HG02981 (cell line): Measurements from ENCODE around the gene MT1F.
"Not testable (repeated sequence)": the region's sequence is repeated elsewhere in the genome, so short reads cannot be mapped to it uniquely, and the experiment has no call there.

ENCODE experiments used
- ATAC-seq: cut with Tn5 transposase; IDR thresholded peaks from one replicate; pipeline ENCODE4 v1.9.1; 2021; ENCODE audit warnings: mild to moderate bottlenecking, moderate library complexity; ENCODE audit not compliant: unreplicated experiment

Gene MT1F

DNA sequence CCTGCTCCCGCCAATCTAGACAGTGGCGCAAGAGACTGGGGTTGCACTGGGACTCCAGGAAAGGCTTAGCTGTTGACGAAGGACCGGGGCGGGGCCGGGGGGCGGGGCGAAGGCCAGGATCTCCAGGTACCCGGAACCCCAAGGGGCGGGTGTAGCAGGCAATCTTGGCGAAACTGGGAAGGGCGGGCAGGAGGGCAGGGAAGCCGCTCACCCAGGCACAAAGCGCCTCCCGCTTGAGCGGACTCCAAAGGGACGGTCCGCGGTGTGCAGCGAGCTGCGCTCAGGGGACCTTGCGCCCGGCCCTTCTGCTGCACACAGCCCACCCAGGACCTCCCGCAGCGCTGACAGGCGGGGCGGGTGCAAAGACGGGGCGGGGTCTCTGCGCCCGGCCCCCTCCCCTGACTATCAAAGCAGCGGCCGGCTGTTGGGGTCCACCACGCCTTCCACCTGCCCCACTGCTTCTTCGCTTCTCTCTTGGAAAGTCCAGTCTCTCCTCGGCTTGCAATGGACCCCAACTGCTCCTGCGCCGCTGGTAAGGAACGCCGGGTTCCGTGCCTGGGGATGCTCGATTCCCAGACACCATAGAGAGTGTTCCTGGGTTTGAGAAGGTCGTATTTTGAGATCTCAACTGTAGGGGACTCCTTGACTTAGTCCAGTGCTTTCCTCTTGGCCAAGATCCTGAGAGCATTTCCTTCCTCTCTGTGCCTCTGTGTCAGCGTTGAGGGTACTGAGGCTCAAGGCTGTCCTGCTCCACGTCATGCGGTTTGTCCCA lies at the start of gene MT1F:
Gene MT1F (plus strand): TSS at position 405 of the 772 bp plus-strand sequence. CDS start 100 bp downstream, at position 505.
- ATAC-seq: no peak

DNA sequence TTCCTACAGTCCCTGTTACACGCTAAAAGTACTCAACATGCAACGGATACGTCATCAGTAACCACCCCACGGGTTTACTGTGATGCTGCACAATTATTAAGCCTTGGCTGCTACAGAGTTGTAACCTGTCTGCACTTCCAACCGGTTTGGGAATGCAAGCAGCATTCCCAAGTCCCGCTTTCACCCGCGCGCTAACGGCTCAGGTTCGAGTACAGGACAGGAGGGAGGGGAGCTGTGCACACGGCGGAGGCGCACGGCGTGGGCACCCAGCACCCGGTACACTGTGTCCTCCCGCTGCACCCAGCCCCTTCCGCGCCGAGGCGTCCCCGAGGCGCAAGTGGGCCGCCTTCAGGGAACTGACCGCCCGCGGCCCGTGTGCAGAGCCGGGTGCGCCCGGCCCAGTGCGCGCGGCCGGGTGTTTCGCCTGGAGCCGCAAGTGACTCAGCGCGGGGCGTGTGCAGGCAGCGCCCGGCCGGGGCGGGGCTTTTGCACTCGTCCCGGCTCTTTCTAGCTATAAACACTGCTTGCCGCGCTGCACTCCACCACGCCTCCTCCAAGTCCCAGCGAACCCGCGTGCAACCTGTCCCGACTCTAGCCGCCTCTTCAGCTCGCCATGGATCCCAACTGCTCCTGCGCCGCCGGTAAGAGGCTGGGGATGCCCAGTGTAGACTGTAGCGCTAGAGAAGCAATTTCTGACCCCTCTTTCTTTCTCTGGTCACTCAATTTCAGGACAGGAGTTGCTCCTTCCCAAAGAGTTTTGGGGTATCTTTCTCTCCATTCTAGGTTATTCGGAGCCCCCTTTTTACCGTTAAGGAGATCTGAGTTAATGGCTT lies 49.5 kb upstream of the MT1F start, which contains the start of gene MT2A:
Gene MT2A (plus strand): TSS at position 542 of the 833 bp plus-strand sequence. CDS start 72 bp downstream, at position 614.
- peak; percentile 87 for ATAC-seq

DNA sequence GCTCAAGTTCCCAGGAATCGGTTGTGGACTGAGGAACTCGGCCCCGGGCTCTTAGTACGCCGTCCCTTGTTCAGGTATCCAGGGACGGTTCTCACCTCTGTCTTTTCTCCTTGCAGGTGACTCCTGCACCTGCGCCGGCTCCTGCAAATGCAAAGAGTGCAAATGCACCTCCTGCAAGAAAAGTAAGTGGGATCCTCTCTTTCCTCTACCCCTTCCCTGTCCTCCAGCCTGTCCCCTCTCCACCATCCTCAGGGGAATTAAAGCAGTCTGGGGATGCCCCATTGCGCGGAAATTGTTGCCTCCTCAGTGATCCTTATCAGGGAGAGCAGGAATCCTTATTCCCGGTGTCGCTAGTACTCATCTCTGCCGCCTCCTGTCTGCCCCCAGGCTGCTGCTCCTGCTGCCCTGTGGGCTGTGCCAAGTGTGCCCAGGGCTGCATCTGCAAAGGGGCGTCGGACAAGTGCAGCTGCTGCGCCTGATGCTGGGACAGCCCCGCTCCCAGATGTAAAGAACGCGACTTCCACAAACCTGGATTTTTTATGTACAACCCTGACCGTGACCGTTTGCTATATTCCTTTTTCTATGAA lies 48.8 kb upstream of the MT1F start:
- no peak for ATAC-seq

GRCh38 chr16:56609463-56609921 lies 48.3 kb upstream of the MT1F start:
- peak; percentile 42 for ATAC-seq

GRCh38 chr16:56610017-56610608 lies 47.6 kb upstream of the MT1F start:
- no peak for ATAC-seq

- ATAC-seq: no peak
Observed at GRCh38 chr16:56610609-56611111, 47.1 kb upstream of the MT1F start.

GRCh38 chr16:56611281-56611833 lies 46.4 kb upstream of the MT1F start:
- no peak for ATAC-seq

- ATAC-seq: no peak
Observed at GRCh38 chr16:56613706-56614105, 44.1 kb upstream of the MT1F start.

- ATAC-seq: peak; percentile 55
Observed at GRCh38 chr16:56614549-56614991, 43.2 kb upstream of the MT1F start.

DNA sequence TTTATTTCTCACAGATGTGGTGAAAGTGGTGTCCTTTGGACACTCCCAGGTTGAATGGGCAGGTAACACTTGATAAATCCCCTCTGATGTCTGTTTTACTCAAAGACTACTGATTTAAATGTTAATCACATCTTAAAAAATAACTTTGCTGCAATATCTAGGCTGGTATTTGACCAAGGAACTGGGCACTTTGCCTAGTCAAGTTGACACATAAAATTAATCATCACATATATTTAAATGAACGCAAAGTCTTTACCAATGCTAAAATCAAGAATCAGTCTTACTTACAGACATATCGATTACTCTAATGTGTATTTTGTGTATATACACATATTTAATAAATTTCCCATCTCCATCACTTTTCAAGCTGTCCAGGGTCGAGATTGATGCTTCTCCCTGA lies 42.4 kb upstream of the MT1F start:
- no peak for ATAC-seq

GRCh38 chr16:56616608-56617211 lies 41.0 kb upstream of the MT1F start:
- no peak for ATAC-seq

- ATAC-seq: no peak
Observed at GRCh38 chr16:56617212-56618085, 40.3 kb upstream of the MT1F start.

GRCh38 chr16:56618138-56618537 lies 39.6 kb upstream of the MT1F start:
- no peak for ATAC-seq

- no peak for ATAC-seq
Observed at GRCh38 chr16:56620339-56620897, 37.3 kb upstream of the MT1F start.

DNA sequence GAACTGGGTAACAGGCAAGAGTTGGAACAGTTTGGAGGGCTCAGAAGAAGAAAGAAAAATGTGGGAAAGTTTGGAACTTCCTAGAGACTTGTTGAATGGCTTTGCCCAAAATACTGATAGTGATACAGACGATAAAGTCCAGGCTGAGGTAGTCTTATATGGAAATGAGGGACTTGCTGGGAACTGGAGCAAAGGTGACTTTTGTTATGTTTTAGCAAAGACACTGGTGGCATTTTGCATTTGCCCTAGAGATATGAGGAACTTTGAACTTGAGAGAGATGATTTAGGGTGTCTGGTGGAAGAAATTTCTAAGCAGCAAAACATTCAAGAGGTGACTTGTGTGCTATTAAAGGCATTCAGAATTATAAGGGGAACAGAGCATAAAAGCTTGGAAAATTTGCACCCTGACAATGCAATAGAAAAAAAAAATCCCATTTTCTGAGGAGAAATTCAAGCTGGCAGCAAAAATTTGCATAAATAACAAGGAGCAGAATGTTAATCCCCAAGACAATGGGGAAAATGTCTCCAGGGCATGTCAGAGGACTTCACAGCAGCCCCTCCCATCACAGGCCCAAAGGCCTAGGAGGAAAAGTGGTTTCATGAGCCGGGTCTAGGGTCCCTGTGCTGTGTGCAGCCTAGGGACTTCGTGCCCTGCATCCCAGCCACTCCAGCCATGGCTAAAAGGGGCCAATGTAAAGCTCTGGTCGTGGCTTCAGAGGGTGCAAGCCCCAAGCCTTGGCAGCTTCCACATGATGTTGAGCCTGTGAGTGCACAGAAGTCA lies 35.9 kb upstream of the MT1F start:
- not testable (repeated sequence) for ATAC-seq

GRCh38 chr16:56623184-56623583 lies 34.6 kb upstream of the MT1F start:
- not testable (repeated sequence) for ATAC-seq

GRCh38 chr16:56623637-56624036 lies 34.1 kb upstream of the MT1F start:
- no peak for ATAC-seq
